A549 (cell line): Measurements from ENCODE around the gene MR1.
"Not testable (repeated sequence)": the region's sequence is repeated elsewhere in the genome, so short reads cannot be mapped to it uniquely, and the experiment has no call there.

Experiments
- ELK1 ChIP-seq: fragments of 150-350 bp; IDR thresholded peaks from 2 replicates; pipeline ENCODE4 v1.6.1; 2014; ENCODE audit warnings: low read depth, mild to moderate bottlenecking, low read length
- ESRRA ChIP-seq: fragments of 150-350 bp; IDR thresholded peaks from 2 replicates; pipeline ENCODE4 v1.6.1; 2014; ENCODE audit warnings: mild to moderate bottlenecking, low read length, borderline replicate concordance
- MAZ ChIP-seq: fragments of 150-350 bp; IDR thresholded peaks from 2 replicates; pipeline ENCODE4 v1.6.1; 2014; ENCODE audit warnings: antibody characterized with exemption, low read depth, low read length, borderline replicate concordance
- NR3C1 ChIP-seq: fragments of >200 bp; sonication (Bioruptor Twin); formaldehyde crosslinking; IDR thresholded peaks from 3 replicates; pipeline ENCODE4 v1.6.1; 2017
- POLR2A ChIP-seq: IDR thresholded peaks from 2 replicates; pipeline ENCODE4 v1.6.1; 2012; ENCODE audit warnings: mild to moderate bottlenecking, low read length
- RFX5 ChIP-seq: fragments of 450-650 bp; IDR thresholded peaks from 2 replicates; pipeline ENCODE4 v1.7.1; 2014; ENCODE audit warnings: antibody characterized with exemption, mild to moderate bottlenecking, moderate library complexity
- USF2 ChIP-seq: fragments of 450-650 bp; IDR thresholded peaks from 2 replicates; pipeline ENCODE4 v1.6.1; 2014; ENCODE audit warnings: antibody characterized with exemption
- TF ChIP-seq, protein P1 (sequence below): fragments of >200 bp; sonication (Bioruptor Twin); formaldehyde crosslinking; IDR thresholded peaks from 3 replicates; pipeline ENCODE4 v1.5.1; 2016
- TF ChIP-seq, protein P2 (sequence below): IDR thresholded peaks from 2 replicates; pipeline ENCODE4 v1.6.1; 2012; ENCODE audit warnings: low read depth, borderline replicate concordance

DNA sequence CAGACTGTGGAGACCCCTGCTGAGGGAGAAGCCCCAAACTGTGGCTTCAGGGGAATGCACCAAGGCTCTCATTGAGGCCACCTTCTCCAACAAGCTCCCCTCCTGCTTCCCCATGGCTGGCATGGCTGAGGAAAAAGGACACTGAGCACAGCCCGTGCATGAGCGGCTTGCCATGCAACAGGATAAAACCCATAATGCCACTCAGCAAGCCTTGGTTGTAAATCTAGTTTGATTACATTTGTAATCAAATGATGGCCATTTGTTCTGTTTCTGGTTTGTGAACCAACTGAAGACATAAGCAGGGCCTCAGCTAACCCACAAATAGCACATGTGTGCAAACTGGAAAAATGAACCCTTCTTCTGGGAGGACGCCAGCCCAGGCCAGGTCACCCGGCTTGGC is 27.2 kb downstream of the MR1 start:
- TF ChIP-seq ESRRA, RFX5, NR3C1, ELK1, USF2, POLR2A, MAZ: not testable (repeated sequence)
- TF ChIP-seq, protein P1, sequence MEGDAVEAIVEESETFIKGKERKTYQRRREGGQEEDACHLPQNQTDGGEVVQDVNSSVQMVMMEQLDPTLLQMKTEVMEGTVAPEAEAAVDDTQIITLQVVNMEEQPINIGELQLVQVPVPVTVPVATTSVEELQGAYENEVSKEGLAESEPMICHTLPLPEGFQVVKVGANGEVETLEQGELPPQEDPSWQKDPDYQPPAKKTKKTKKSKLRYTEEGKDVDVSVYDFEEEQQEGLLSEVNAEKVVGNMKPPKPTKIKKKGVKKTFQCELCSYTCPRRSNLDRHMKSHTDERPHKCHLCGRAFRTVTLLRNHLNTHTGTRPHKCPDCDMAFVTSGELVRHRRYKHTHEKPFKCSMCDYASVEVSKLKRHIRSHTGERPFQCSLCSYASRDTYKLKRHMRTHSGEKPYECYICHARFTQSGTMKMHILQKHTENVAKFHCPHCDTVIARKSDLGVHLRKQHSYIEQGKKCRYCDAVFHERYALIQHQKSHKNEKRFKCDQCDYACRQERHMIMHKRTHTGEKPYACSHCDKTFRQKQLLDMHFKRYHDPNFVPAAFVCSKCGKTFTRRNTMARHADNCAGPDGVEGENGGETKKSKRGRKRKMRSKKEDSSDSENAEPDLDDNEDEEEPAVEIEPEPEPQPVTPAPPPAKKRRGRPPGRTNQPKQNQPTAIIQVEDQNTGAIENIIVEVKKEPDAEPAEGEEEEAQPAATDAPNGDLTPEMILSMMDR = not testable (repeated sequence)
- TF ChIP-seq, protein P2, sequence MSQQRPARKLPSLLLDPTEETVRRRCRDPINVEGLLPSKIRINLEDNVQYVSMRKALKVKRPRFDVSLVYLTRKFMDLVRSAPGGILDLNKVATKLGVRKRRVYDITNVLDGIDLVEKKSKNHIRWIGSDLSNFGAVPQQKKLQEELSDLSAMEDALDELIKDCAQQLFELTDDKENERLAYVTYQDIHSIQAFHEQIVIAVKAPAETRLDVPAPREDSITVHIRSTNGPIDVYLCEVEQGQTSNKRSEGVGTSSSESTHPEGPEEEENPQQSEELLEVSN = not testable (repeated sequence)
